Measurements from ENCODE around the gene PCSK1N.

Gene PCSK1N

DNA sequence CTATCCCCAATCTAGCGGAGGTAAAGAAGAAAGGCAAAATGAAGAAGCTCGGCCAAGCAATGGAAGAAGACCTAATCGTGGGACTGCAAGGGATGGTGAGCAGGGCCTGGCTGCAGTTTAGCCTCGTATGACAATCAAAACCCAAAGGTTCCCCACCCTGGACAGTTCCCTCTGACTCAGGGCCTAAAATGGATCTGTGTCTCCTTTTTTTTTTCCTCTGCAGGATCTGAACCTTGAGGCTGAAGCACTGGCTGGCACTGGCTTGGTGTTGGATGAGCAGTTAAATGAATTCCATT is 32.6 kb downstream of the PCSK1N start:
- H3K4me3 ChIP-seq (ENCODE audit: low read length): peak overlapping the region; percentile 67
- DNase-seq (ENCODE audit: low read depth): no peak
- no peak for TF ChIP-seq CTCF (IDR thresholded peaks at IDR 0.05; ENCODE audit: insufficient read depth, low read depth, low read length, missing control alignments)

DNA sequence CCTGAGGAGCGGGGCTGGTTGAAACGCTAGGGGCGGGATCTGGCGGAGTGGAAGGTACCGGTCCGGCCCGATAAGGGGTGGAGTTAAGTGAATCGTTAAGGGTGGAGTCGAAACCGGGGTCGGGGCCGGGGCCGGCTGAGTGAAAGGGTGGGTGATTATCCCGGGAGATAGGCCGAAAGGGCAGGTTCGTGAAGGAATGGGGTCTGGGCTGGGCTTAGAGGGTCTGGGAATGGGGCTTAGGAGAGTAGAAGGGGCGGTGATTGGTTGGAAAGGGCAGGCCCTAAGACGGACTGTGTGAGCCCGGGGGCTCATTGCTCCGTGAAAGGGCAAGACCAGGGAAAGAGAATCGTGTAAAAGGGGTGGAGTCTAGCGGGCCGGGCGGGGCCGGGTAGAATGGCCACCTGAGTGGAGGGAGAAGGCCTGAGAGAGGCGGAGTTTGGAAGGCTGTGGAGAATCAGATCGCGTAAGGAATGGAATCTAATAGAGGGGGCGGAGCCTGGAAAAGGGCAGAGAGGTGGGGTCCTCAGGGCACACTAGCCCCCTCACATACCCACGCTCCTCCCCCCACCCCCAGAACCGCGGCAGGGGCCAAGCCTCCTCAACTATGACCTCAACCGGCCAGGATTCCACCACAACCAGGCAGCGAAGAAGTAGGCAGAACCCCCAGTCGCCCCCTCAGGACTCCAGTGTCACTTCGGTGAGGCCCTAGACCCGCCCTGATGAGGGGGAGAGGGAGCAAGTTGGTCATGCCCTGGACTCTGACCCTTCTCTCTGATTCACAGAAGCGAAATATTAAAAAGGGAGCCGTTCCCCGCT is 33.1 kb downstream of the PCSK1N start:
- H3K4me3 ChIP-seq (ENCODE audit: low read length): peak overlapping the region; percentile 67
- DNase-seq (ENCODE audit: low read depth): peak; percentile 85
- no peak for TF ChIP-seq CTCF (IDR thresholded peaks at IDR 0.05; ENCODE audit: insufficient read depth, low read depth, low read length, missing control alignments)

- peak within 1 kb of the TSS; percentile 67 for H3K4me3 ChIP-seq (ENCODE audit: low read length)
- TF ChIP-seq CTCF (IDR thresholded peaks at IDR 0.05; ENCODE audit: insufficient read depth, low read depth, low read length, missing control alignments): no peak
- DNase-seq (ENCODE audit: low read depth): peak; percentile 98
These were observed 33.9 kb downstream of the PCSK1N start, which contains the start of gene HDAC6 for GRCh38 chrX:48801280-48802088. Gene HDAC6, plus strand, starts transcription at chrX:48802067. Its CDS starts 626 bp downstream, at chrX:48802693.

DNA sequence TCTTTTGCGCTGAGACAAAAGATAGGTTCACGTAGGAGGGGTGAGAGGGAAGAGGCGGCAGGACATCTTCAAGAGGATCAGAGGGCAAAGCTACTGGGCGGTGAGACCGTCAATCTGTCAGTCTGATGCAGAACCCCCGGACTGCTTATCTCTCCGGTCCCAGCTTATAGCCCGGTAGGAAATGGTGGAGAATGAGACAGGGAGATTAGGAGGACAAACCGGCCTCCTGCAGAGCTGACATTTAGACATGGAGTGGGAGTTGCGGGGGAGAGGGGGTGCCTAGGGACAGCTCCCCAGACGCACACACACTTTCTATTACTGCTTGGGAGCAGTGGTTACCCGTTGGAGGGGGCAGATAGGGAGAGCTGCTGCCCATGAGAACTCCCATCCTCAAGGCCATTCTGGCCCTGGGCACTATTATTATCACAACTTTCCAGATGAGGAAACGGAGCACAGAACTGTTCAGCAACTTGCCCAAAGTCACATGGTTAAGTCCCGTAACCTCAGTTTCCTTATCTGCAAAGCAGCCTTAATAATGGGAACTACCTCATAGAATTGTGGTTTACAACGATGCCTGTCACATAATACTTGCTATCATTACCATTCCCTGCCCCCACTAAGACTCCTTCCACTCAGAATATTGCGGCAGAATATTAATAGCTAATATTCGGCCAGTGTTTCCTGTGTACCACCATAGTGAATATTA is 34.7 kb downstream of the PCSK1N start:
- peak overlapping the region; percentile 64 for H3K4me3 ChIP-seq (ENCODE audit: low read length)
- no peak for TF ChIP-seq CTCF (IDR thresholded peaks at IDR 0.05; ENCODE audit: insufficient read depth, low read depth, low read length, missing control alignments)
- DNase-seq (ENCODE audit: low read depth): no peak

DNA sequence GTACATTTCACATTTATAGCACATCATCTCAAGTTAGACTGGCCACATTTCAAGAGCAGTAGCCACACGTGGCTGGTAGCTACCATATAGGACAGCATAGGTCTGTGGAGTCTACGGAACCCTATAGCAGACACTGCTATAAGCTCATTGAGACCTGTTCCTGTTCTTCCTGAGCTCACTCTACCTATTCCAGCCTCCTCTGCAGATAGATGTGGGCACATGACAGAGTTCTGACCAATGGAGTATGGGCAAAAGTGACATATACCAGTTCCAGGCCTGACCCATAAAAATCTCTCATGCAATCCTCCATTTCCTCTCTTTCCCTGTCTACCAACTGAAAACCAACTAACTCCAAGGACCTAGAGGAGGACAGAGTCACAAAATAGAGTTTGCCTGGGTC is 37.1 kb downstream of the PCSK1N start:
- TF ChIP-seq CTCF (IDR thresholded peaks at IDR 0.05; ENCODE audit: insufficient read depth, low read depth, low read length, missing control alignments): no peak
- no peak for DNase-seq (ENCODE audit: low read depth)
- H3K4me3 ChIP-seq (ENCODE audit: low read length): no peak overlapping the region

DNA sequence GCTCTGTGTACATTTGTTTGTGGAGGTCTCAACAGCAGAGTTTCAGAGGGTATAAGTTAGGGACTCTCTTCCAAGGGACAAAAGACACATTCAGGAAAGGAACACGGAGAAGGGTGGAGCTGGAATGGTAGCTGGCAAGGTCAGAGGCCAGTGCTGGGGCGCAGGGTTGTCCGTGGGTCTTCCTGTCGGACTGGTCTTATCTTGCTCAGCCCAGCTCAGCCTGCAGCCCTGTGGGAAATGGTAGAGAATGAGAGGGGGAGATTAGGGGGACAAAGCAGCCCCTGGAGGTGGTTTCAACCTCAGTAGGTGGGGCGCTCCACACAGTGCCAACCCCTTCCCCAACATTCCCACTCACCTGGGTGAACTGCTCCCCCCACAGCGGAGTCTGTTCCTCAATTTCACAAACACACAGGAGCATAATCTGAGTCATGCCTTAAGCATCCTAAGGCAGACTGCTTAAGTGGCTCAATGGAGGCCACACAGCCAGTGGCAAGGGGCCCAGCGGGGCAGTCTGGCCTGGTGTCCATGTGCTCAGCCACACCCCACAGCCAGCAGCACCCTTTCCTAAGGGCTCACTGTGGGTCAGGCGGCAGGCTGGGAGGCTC is 40.4 kb downstream of the PCSK1N start:
- TF ChIP-seq CTCF (IDR thresholded peaks at IDR 0.05; ENCODE audit: insufficient read depth, low read depth, low read length, missing control alignments): no peak

More for the DNA sequence above, 40.4 kb downstream of the PCSK1N start:
- peak; percentile 49 for DNase-seq (ENCODE audit: low read depth)
- H3K4me3 ChIP-seq (ENCODE audit: low read length): no peak overlapping the region

All from epithelial cell of esophagus (primary cell).